Measurements from ENCODE around the gene ATP2A2.
"Not testable (repeated sequence)": the region's sequence is repeated elsewhere in the genome, so short reads cannot be mapped to it uniquely, and the experiment has no call there.

Gene ATP2A2

GRCh38 chr12:110343736-110344555, 62.9 kb downstream of the ATP2A2 start:
- no peak for DNase-seq

- DNase-seq, result no peak
Measured at GRCh38 chr12:110344657-110345056, 63.6 kb downstream of the ATP2A2 start.

DNA sequence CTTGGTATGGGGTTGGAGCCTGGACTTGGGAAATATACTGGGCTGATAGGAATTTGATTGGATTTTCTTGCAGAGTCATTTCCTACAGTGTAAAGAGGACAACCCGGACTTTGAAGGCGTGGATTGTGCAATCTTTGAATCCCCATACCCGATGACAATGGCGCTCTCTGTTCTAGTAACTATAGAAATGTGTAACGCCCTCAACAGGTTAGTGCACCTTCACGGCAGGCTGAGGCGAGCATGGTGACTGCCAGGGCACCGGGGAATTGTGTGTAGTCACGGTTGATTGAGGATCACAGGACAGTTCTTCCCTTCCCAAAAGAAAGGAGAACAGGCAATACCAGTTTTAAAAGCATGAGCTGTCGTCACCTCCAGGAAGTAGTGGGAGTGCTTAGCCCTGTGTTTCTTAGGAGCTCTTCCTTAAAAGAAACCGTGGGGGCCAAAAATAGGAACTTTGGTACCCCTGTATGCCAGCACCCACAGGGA, 64.2 kb downstream of the ATP2A2 start:
- no peak for DNase-seq

DNA sequence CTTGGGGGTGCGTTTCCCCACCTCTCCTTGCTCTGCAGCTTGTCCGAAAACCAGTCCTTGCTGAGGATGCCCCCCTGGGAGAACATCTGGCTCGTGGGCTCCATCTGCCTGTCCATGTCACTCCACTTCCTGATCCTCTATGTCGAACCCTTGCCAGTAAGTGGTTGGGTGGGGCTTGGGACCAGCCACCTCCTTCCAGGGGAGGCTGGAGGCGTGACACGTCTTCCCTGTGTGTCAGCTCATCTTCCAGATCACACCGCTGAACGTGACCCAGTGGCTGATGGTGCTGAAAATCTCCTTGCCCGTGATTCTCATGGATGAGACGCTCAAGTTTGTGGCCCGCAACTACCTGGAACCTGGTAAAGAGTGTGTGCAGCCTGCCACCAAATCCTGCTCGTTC, 64.9 kb downstream of the ATP2A2 start:
- DNase-seq, result no peak

- no peak for DNase-seq
Measured at GRCh38 chr12:110347767-110348166, 66.7 kb downstream of the ATP2A2 start.

GRCh38 chr12:110348431-110349059, 67.5 kb downstream of the ATP2A2 start:
- DNase-seq, result no peak

DNA sequence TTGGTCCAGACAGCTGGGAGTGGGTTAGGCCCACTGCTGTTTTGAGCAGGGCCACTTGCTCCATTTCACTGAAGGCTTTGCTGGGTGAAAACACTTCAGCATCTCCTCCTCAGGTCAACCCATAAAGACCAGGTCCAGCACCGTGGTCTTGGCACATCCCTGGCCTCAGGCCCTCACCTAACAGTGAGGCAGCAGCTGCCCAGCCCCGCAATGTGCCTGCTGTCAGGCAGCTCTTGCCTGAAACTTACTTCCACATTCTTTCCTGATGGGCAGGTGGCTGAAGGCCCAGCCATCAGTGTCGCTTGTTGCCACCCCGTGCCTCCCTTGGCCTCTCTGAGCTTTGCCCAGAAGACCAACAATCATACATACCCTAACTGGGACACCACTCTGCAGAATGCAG, 68.0 kb downstream of the ATP2A2 start:
- no peak for DNase-seq

DNA sequence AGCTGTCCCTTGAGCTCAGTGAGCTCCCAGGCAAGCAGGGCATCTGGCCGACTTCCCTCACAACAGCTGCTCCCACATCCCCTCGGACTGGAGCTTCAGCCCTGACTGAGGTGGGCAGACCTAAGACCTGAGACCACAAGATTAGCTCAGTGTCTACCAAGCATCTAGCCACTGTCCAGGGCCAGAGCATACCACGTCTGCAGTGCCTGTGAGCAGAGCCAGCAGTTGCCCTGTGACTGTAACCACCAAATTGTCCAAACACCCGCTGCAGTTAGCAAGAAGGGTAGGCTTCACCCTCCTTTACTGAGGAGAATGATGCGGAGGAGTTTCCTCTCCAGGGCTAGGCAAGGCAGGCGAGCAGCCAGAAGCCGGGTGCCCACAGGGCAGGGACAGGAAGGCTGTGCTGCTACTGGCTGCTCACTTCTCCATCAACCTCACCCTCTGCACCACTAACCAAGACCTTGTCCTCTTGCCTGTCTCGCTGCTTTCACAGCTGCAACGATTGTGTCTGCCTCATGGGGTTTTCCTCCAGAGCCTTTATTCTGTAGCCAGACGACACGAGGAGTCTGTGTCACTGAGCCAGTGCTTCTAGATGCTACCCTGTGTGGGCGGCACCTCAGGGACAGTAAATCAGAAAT, 68.6 kb downstream of the ATP2A2 start:
- DNase-seq, result peak; percentile 36

DNA sequence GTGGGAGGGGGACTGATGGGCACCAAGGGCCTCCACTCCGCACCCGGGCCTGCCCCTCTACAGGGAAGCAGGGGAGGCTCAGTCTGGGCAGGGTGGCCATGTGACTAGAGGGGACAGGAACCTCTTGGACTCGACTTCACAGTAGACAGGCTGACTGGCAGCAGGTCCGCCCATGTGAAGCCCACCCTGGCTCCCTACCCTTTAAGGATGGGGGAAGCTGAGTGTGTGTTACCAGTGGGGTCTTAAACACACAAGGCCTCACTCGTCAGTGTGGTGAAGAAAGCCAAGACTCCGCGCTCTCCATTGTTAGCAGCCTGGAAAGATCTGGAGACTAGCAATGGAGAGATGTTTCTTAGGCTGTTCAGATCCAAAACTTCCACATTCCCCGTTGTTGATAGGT, 70.1 kb downstream of the ATP2A2 start:
- DNase-seq, result no peak

GRCh38 chr12:110352401-110352800, 71.4 kb downstream of the ATP2A2 start:
- DNase-seq, result no peak

GRCh38 chr12:110353211-110353965, 72.3 kb downstream of the ATP2A2 start:
- no peak for DNase-seq

- no peak for DNase-seq
Measured at GRCh38 chr12:110354172-110354780, 73.2 kb downstream of the ATP2A2 start.

GRCh38 chr12:110355073-110355472, 74.0 kb downstream of the ATP2A2 start:
- DNase-seq, result peak; percentile 14

GRCh38 chr12:110358384-110359097, 77.5 kb downstream of the ATP2A2 start:
- DNase-seq, result not testable (repeated sequence)

- DNase-seq, result no peak
Measured at GRCh38 chr12:110361216-110361615, 80.2 kb downstream of the ATP2A2 start.

DNA sequence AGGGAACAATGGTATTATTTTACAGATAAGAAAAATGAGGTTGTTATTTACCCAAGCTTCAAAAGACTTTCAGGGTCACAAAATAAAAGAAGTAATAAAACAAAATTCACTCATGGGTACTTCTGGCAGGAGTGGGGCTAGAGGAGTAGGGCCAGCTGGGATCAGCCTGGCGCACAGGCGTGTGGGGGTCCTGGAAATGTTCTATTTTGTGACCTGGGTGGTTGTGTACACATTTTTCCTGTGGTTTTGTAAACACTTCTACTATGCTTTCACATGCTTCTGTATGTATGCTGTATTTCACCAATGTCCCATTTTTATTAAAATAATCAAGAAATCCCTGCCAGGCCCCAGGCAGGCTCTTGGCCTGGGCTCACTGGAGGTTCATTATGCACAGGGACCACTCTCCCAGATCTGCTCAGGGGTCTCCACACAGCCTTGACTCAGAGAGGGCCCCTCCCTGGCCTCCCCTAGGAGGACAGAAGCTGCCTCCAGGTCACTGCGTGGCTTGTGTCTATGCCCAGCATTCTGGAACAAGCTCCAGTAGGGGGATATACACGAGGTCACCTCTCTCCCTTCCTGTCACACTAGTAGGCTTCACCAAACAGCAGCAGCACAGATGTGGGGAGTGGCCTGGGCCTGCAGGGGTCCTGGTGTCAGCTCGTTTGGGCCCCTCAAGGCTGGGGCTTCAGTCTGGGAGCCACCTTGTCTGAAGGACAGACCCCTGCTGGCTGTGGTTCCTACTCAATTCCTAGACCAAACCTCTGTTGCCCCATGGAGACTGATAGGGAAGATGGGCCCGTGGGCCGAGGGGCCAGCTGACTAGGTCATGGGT, 84.7 kb downstream of the ATP2A2 start:
- DNase-seq, result no peak

- DNase-seq, result no peak
Measured at GRCh38 chr12:110366321-110367142, 85.5 kb downstream of the ATP2A2 start.

DNA sequence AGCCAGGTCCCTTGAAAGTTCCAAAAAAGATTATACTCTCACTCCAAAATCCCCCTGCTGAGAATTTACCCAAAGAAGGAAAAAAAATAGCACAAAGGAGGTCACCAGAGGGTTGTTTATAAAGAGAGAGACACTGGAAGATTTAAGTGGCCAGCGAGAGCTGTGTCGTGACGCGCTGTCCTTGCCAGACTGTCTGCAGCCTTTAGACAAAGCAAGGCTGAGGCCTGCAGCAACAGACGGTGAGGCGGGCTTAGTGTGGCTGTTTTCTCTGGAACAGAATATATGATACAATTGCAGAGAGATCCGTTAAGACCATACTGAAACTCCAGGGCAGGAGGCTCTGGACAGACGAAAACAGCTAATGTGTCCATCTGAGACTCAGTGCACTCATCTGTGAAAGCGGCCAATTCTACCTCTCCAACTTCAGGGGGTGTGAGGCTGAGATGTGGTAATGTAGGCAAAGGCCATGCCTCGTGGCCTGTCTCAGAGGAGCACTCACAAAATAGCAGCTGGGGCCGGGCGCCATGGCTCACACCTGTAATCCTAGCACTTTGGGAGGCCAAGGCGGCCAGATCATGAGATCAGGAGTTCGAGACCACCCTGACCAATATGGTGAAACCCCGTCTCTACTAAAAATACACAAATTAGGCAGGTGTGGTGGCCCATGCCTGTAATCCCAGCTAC, 86.3 kb downstream of the ATP2A2 start:
- no peak for DNase-seq

DNA sequence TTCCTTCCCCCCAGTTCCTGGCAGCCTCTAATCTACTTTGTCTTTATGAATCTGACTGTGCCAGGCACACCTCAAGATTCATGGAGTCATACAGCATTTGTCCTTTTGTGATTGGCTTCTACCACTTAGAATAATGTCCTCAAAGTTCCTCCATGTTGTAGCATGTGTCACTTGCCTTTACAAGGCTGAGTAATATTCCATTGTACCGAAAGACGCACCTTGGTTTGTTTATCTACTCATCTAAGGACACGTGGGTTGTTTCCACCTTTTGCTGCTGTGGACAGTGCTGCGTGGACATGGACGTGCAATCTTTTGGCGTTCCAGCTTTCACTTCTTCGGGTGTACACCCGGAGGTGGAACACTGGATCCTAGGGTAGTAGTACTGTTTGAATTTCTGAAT, 88.9 kb downstream of the ATP2A2 start:
- DNase-seq, result no peak

Measured in central memory CD4-positive, alpha-beta T cell (primary cell).